ENCODE measurements around the gene ARHGEF11. TPM values are rescaled to one million over a fixed set of nuclear protein-coding genes. Genes with fewer than 3 reads are reported as not detected.
"Not testable (repeated sequence)": the region's sequence is repeated elsewhere in the genome, so short reads cannot be mapped to it uniquely, and the experiment has no call there.

The ARHGEF11 gene
- total and polyA plus RNA-seq, 2 of the 4 experiments (the other 2 are of a cell fraction), result 16.8 to 17.2 TPM

DNA sequence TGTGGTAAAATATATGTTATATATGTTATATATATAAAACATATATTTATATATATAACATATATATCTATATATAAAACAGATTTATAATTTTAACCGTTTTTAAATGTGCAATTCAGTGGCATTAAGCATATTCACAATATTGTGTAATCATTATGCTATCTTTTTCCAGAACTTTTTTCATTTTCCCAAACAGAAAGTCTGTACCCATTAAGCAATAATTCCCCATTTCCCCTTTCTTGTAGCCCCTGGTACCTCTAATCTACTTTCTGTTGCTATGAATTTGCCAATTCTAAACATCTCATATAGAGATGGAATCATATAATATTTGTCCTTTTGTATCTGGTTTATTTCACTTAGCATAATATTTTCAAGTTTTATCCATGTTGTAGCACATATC lies 10.7 kb upstream of the ARHGEF11 start:
- no peaks in the 10 kb centered on the region for H3K36me3 ChIP-seq (ENCODE audit: control insufficient read depth, insufficient read depth, low read length)
- no peak overlapping the region for H4K91ac ChIP-seq (ENCODE audit: insufficient read depth, low read depth, low read length)
- H3K14ac ChIP-seq (replicated peaks; ENCODE audit: low read depth, low read length), result no peak overlapping the region
- H3K23ac ChIP-seq (ENCODE audit: low read depth, low read length), result no peak overlapping the region
- H4K20me1 ChIP-seq (ENCODE audit: insufficient read depth, low read length), result no peaks in the 10 kb centered on the region
- H3K9ac ChIP-seq (ENCODE audit: low read depth, low read length), result no peak overlapping the region
- DNase-seq (no peak), ATAC-seq (ENCODE audit: low read depth) (no peak)
- H2BK120ac ChIP-seq (ENCODE audit: low read depth, low read length), result no peak overlapping the region
- in situ Hi-C loops (cut with MboI; ENCODE audit: low sequenced_read_pairs), result no loop called here
- H3K27ac ChIP-seq (ENCODE audit: insufficient read depth, low read length), result no peak overlapping the region
- H3K9me3 ChIP-seq (ENCODE audit: control insufficient read depth, insufficient read depth, low read length), result 0 out of 2 replicates have a peak, but pooled peaks cover 3% of the 10 kb centered on the region
- H2BK20ac ChIP-seq (ENCODE audit: low read depth, low read length), result no peak overlapping the region
- no peaks in the 10 kb centered on the region for H3K79me1 ChIP-seq (ENCODE audit: low read depth in 1 of 2, low read length in 2 of 2)
- WGBS, 2 experiments (ENCODE audit: extremely low coverage in 2 of 2, insufficient read length in 1 of 2), result no CpG with 5 or more reads among the region's 1 CpG
- H3K18ac ChIP-seq (ENCODE audit: low read depth, low read length), result no peak overlapping the region
- intact Hi-C loops (cut with micrococcal nuclease), result no loop called here
- H3K4me3 ChIP-seq (ENCODE audit: insufficient read depth, low read depth, low read length), result no peak overlapping the region
- no peak overlapping the region for H2AK9ac ChIP-seq (replicated peaks; ENCODE audit: low read depth, low read length, poor library complexity)
- dilution Hi-C loops (cut with HindIII; ENCODE audit: low sequenced_read_pairs, unreplicated experiment), result no loop called here
- ChIA-PET POLR2A (ENCODE audit: unreplicated experiment) (no interaction called here), CTCF (no interaction called here)
- H4K5ac ChIP-seq (ENCODE audit: low read depth, low read length), result no peak overlapping the region
- no peak overlapping the region for H3K4ac ChIP-seq (ENCODE audit: low read depth, low read length)
- BruUV-seq (replicated peaks), result no TSS peak
- H2BK5ac ChIP-seq (ENCODE audit: low read depth, low read length, poor library complexity, severe bottlenecking), result no peak overlapping the region
- TF ChIP-seq, protein P1, sequence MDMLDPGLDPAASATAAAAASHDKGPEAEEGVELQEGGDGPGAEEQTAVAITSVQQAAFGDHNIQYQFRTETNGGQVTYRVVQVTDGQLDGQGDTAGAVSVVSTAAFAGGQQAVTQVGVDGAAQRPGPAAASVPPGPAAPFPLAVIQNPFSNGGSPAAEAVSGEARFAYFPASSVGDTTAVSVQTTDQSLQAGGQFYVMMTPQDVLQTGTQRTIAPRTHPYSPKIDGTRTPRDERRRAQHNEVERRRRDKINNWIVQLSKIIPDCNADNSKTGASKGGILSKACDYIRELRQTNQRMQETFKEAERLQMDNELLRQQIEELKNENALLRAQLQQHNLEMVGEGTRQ (IDR thresholded peaks at IDR 0.05; ENCODE audit: low read depth, low read length), result no peak
- TF ChIP-seq NFE2L2 (IDR thresholded peaks at IDR 0.05; ENCODE audit: low read depth, low read length) (no peak), CEBPB (IDR thresholded peaks at IDR 0.05; ENCODE audit: low read depth, low read length) (0 out of 2 replicates have a peak, but pooled peaks have one; percentile 1), SMC3 (IDR thresholded peaks at IDR 0.05; ENCODE audit: low read depth, low read length) (no peak), BHLHE40 (IDR thresholded peaks at IDR 0.05; ENCODE audit: low read depth, low read length) (no peak)
- TF ChIP-seq, protein P2, sequence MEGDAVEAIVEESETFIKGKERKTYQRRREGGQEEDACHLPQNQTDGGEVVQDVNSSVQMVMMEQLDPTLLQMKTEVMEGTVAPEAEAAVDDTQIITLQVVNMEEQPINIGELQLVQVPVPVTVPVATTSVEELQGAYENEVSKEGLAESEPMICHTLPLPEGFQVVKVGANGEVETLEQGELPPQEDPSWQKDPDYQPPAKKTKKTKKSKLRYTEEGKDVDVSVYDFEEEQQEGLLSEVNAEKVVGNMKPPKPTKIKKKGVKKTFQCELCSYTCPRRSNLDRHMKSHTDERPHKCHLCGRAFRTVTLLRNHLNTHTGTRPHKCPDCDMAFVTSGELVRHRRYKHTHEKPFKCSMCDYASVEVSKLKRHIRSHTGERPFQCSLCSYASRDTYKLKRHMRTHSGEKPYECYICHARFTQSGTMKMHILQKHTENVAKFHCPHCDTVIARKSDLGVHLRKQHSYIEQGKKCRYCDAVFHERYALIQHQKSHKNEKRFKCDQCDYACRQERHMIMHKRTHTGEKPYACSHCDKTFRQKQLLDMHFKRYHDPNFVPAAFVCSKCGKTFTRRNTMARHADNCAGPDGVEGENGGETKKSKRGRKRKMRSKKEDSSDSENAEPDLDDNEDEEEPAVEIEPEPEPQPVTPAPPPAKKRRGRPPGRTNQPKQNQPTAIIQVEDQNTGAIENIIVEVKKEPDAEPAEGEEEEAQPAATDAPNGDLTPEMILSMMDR (conservative IDR thresholded peaks at IDR 0.05; ENCODE audit: low read depth, low read length), result no peak
- peaks cover 12% of the 10 kb centered on the region for H3K27me3 ChIP-seq (ENCODE audit: control insufficient read depth, insufficient read depth, low read length)
- no peak overlapping the region for H4K8ac ChIP-seq (ENCODE audit: low read depth in 2 of 2, low read length in 2 of 2)
- no peaks in the 10 kb centered on the region for H3K9me1 ChIP-seq (ENCODE audit: insufficient read depth, low read length)
- H2AK5ac ChIP-seq (ENCODE audit: low read depth, low read length), result no peak overlapping the region
- H3K56ac ChIP-seq (ENCODE audit: extremely low read depth, insufficient read depth, low read length), result no peak overlapping the region
- no peak overlapping the region for H2AFZ ChIP-seq (replicated peaks; ENCODE audit: low read length, poor library complexity)
- H3K4me1 ChIP-seq (ENCODE audit: control insufficient read depth, insufficient read depth, low read length), result no peaks in the 10 kb centered on the region
- H2BK15ac ChIP-seq (ENCODE audit: low read depth, low read length), result no peak overlapping the region
- H3K4me2 ChIP-seq (ENCODE audit: low read depth, low read length), result no peak overlapping the region

DNA sequence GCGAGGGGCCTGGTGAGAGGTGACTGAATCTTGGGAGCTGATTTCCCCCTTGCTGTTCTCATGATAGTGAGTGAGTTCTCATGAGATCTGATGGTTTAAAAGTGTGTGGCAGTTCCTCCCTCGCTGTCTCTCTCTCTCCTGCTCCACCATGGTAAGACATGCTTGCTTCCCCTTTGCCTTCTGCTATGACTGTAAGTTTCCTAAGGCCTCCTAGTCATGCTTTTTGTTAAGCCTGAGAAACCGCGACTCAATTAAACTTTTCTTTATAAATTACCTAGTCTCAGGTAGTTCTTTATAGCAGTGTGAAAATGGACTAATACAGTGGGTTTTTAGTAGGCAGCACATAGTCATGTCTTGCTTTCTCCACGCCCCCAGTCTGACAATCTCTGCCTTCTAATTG lies 10.2 kb upstream of the ARHGEF11 start:
- H3K18ac ChIP-seq (ENCODE audit: low read depth, low read length); H4K20me1 ChIP-seq (ENCODE audit: insufficient read depth, low read length); H3K9me1 ChIP-seq (ENCODE audit: insufficient read depth, low read length); H3K4me1 ChIP-seq (ENCODE audit: control insufficient read depth, insufficient read depth, low read length); H3K4ac ChIP-seq (ENCODE audit: low read depth, low read length); H3K36me3 ChIP-seq (ENCODE audit: control insufficient read depth, insufficient read depth, low read length); H2AK5ac ChIP-seq (ENCODE audit: low read depth, low read length); H2BK5ac ChIP-seq (ENCODE audit: low read depth, low read length, poor library complexity, severe bottlenecking); intact Hi-C loops (cut with micrococcal nuclease); H2AK9ac ChIP-seq (replicated peaks; ENCODE audit: low read depth, low read length, poor library complexity); H4K91ac ChIP-seq (ENCODE audit: insufficient read depth, low read depth, low read length); H3K23ac ChIP-seq (ENCODE audit: low read depth, low read length); dilution Hi-C loops (cut with HindIII; ENCODE audit: low sequenced_read_pairs, unreplicated experiment); H3K79me1 ChIP-seq (ENCODE audit: low read depth in 1 of 2, low read length in 2 of 2); H4K5ac ChIP-seq (ENCODE audit: low read depth, low read length); H3K9me3 ChIP-seq (ENCODE audit: control insufficient read depth, insufficient read depth, low read length); H2BK15ac ChIP-seq (ENCODE audit: low read depth, low read length); H2AFZ ChIP-seq (replicated peaks; ENCODE audit: low read length, poor library complexity); DNase-seq; POLR2A ChIA-PET (ENCODE audit: unreplicated experiment); CTCF ChIA-PET; ATAC-seq (ENCODE audit: low read depth); BruUV-seq (replicated peaks); H2BK120ac ChIP-seq (ENCODE audit: low read depth, low read length); H4K8ac ChIP-seq (ENCODE audit: low read depth in 2 of 2, low read length in 2 of 2); H3K4me3 ChIP-seq (ENCODE audit: insufficient read depth, low read depth, low read length); H3K56ac ChIP-seq (ENCODE audit: extremely low read depth, insufficient read depth, low read length); H3K27ac ChIP-seq (ENCODE audit: insufficient read depth, low read length); H3K9ac ChIP-seq (ENCODE audit: low read depth, low read length); H2BK20ac ChIP-seq (ENCODE audit: low read depth, low read length); in situ Hi-C loops (cut with MboI; ENCODE audit: low sequenced_read_pairs); H3K14ac ChIP-seq (replicated peaks; ENCODE audit: low read depth, low read length); H3K4me2 ChIP-seq (ENCODE audit: low read depth, low read length): not testable (repeated sequence)
- no CpG with 5 or more reads among the region's 5 CpGs for WGBS, 2 experiments (ENCODE audit: extremely low coverage in 2 of 2, insufficient read length in 1 of 2)
- peaks cover 17% of the 10 kb centered on the region for H3K27me3 ChIP-seq (ENCODE audit: control insufficient read depth, insufficient read depth, low read length)

All from IMR-90 (cell line).